ENCODE data around the gene BABAM2.

- no peak for TF ChIP-seq EZH2 (IDR thresholded peaks at IDR 0.05; ENCODE audit: borderline replicate concordance, low read depth, low read length, severe bottlenecking)
- TF ChIP-seq CTCF (IDR thresholded peaks at IDR 0.05; ENCODE audit: borderline replicate concordance, extremely low read depth, low read length, poor library complexity, severe bottlenecking): peak; percentile 48
Measured at GRCh38 chr2:27954771-27955383, 64.3 kb downstream of the BABAM2 start.

All from DND-41 (cell line).